ENCODE data around the gene HMMR. TPM values are rescaled to one million over a fixed set of nuclear protein-coding genes. Genes with fewer than 3 reads are reported as not detected.

Gene HMMR
- total RNA-seq, 4 donors from 2014 or later: 0.32 to 2.6 (median 1.0) TPM; not detected in 1

- ATAC-seq (ENCODE audit: low FRiP score) (no peak), DNase-seq (ENCODE audit: low spot score) (no peak)
- TF ChIP-seq CTCF (IDR thresholded peaks at IDR 0.05): no peak
Observed at GRCh38 chr5:163475411-163475810, 15.0 kb downstream of the HMMR start.

- no peak for ATAC-seq (ENCODE audit: low FRiP score)
- no peak for DNase-seq (ENCODE audit: low spot score)
- no peak for TF ChIP-seq CTCF (IDR thresholded peaks at IDR 0.05)
Observed at GRCh38 chr5:163478126-163478981, 17.9 kb downstream of the HMMR start.

DNA sequence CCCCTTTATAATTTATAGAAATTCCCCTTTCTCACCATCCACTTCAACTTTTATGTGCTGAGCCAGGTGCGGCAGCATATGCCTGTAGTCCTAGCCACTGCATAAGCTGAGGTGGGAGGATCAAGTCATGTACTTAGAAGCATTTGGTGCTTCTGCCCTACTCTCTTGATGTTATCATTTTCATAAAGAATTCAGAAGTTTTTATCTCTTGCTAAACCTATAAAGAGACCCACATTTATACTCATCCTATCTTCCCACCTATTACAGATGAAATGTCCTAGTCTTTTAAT, 18.5 kb downstream of the HMMR start:
- no peak for ATAC-seq (ENCODE audit: low FRiP score)
- TF ChIP-seq CTCF (IDR thresholded peaks at IDR 0.05): no peak
- no peak for DNase-seq (ENCODE audit: low spot score)

GRCh38 chr5:163489055-163489744, 28.8 kb downstream of the HMMR start:
- TF ChIP-seq CTCF (IDR thresholded peaks at IDR 0.05): no peak
- DNase-seq (ENCODE audit: low spot score): no peak
- ATAC-seq (ENCODE audit: low FRiP score): no peak

DNA sequence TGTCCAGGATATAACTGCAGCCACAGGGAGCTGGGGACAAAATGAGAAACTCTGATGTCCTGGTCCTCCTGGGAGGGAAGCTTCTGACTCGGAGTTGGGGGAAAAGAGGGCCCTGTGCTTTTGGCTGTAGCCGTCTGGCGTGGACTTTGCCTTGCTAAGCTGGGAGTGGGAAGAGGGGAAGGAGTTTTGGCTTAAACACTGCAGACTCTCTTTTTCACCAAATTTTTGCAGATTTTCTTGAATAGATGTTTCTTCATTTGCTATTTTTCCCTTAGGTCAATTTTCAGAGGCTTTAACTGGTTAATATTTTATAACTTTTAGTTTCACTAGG, 29.3 kb downstream of the HMMR start:
- no peak for TF ChIP-seq CTCF (IDR thresholded peaks at IDR 0.05)
- DNase-seq (ENCODE audit: low spot score) (no peak), ATAC-seq (ENCODE audit: low FRiP score) (no peak)

DNA sequence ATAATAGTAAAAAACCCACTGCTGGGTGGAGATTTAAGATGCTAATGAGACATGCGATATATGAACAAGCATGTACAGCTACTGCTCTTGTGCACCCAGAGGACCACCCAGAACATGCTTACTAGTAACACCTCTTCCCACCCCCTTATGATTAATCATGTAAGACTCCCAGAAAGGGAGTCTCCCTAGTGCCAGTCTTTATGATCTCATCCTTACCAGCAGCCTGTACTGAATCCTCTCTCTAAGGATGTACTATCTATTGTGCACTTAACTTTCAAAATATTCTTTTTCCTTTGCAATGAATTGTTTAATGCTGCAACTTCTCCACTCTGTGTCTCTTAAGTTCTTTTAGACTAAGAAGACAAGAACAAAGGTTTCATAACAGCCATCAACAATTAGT, 35.9 kb downstream of the HMMR start:
- peak; percentile 50 for ATAC-seq (ENCODE audit: low FRiP score)
- TF ChIP-seq CTCF (IDR thresholded peaks at IDR 0.05): no peak
- no peak for DNase-seq (ENCODE audit: low spot score)

GRCh38 chr5:163497315-163497714, 36.9 kb downstream of the HMMR start:
- ATAC-seq (ENCODE audit: low FRiP score) (no peak), DNase-seq (ENCODE audit: low spot score) (no peak)
- TF ChIP-seq CTCF (IDR thresholded peaks at IDR 0.05): no peak
